H1 (cell line): Measurements from ENCODE around the gene UBAP1L. TPM values are rescaled to one million over a fixed set of nuclear protein-coding genes. Genes with fewer than 3 reads are reported as not detected.
A peak's percentile ranks its signal among the peaks of the same experiment; 100 is the strongest.

ENCODE experiments used
- ATF2 ChIP-seq: IDR thresholded peaks from 2 replicates; pipeline ENCODE4 v1.6.1; 2012; ENCODE audit warnings: low read length, inconsistent platforms
- BCL11A ChIP-seq, 2 experiments: IDR thresholded peaks; one replicate each; pipeline ENCODE4 v1.6.1; 2011; ENCODE audit warnings: low read depth in 2 of 2, low read length in 2 of 2, mild to moderate bottlenecking in 2 of 2
- CHD7 ChIP-seq: fragments of 300-600 bp; sonication (generic); IDR thresholded peaks from 2 replicates; pipeline ENCODE4 v1.7.1; 2012; ENCODE audit warnings: low read length, moderate library complexity, mild to moderate bottlenecking, inconsistent platforms; ENCODE audit not compliant: insufficient replicate concordance
- EGR1 ChIP-seq: IDR thresholded peaks from 2 replicates; pipeline ENCODE4 v1.6.1; 2011; ENCODE audit warnings: low read depth, low read length, borderline replicate concordance
- KDM4A ChIP-seq: IDR thresholded peaks from one replicate; pipeline ENCODE4 v1.7.1; 2012; ENCODE audit warnings: low read depth, mild to moderate bottlenecking, moderate library complexity, low read length, inconsistent platforms; ENCODE audit not compliant: severe bottlenecking
- POLR2AphosphoS5 ChIP-seq: IDR thresholded peaks from 2 replicates; pipeline ENCODE4 v1.6.1; 2011; ENCODE audit warnings: low read depth, low read length
- SP4 ChIP-seq: IDR thresholded peaks from 2 replicates; pipeline ENCODE4 v1.6.1; 2012; ENCODE audit warnings: low read length, inconsistent platforms
- TCF12 ChIP-seq: IDR thresholded peaks from 2 replicates; pipeline ENCODE4 v1.6.1; 2011; ENCODE audit warnings: low read depth, mild to moderate bottlenecking, low read length
- polyA plus RNA-seq, 7 experiments: library from polyadenylated mRNA; depleted of rRNA in 3 of 7; stranded (reverse) in 5 of 7; unstranded in 2 of 7; fragments of >200 nt in 5 of 7; fragments of 200-250 nt in 2 of 7; gene quantifications; 1 replicate in 5 of 7; 2 replicates in 1 of 7; 4 replicates in 1 of 7; pipeline versions ENCODE4 v1.2.1 to v1.2.3, GENCODE V29; 2011 to 2013; ENCODE audit warnings: missing spikeins in 2 of 7, mixed read lengths in 2 of 7
- total RNA-seq: library from RNA; stranded (reverse); fragmentation: NEBNext Ultra II Directional; extraction: Animal tissue kit (Norgen Biotek cat#: 25700); gene quantifications from 2 replicates; pipeline ENCODE4 v1.2.1, GENCODE V29; 2021

Gene UBAP1L
- total and polyA plus RNA-seq, 2 of the 8 experiments (the other 6 are each of a cell fraction or from before 2014, with no cell fraction given): 0.67 to 1.7 TPM

GRCh38 chr15:65101891-65102708 lies 12.9 kb downstream of the UBAP1L start (continued):
- TF ChIP-seq CHD7: no peak
- no peak for TF ChIP-seq POLR2AphosphoS5
- no peak for TF ChIP-seq ATF2
- no peak for TF ChIP-seq SP4
- TF ChIP-seq EGR1: no peak
- TF ChIP-seq BCL11A (IDR thresholded peaks at IDR 0.05; ENCODE audit: low read depth in 2 of 2, low read length in 2 of 2): no peak
- peak; percentile 92 for TF ChIP-seq KDM4A
- TF ChIP-seq TCF12: no peak
